NCI-H2196 (cell line): Measurements from ENCODE around the gene DYNLRB1.

Experiments used
- DNase-seq: peaks from one replicate; lab custom pipeline; 2025; ENCODE audit not compliant: unreplicated experiment; lab: John Stamatoyannopoulos, UW

Gene DYNLRB1

GRCh38 chr20:34532756-34533155, 16.5 kb downstream of the DYNLRB1 start:
- no peak for DNase-seq

- DNase-seq = no peak
Measured at GRCh38 chr20:34534391-34535165, 18.4 kb downstream of the DYNLRB1 start.

- DNase-seq = no peak
Measured at GRCh38 chr20:34535301-34535840, 19.1 kb downstream of the DYNLRB1 start.

GRCh38 chr20:34535857-34536256, 19.6 kb downstream of the DYNLRB1 start:
- no peak for DNase-seq

- DNase-seq = peak; percentile 10
Measured at GRCh38 chr20:34536798-34537394, 20.7 kb downstream of the DYNLRB1 start.

GRCh38 chr20:34537651-34538050, 21.4 kb downstream of the DYNLRB1 start:
- no peak for DNase-seq

GRCh38 chr20:34538671-34539123, 22.5 kb downstream of the DYNLRB1 start:
- peak; percentile 57 for DNase-seq

- DNase-seq = no peak
Measured at GRCh38 chr20:34539756-34540155, 23.5 kb downstream of the DYNLRB1 start.

GRCh38 chr20:34540596-34541263, 24.5 kb downstream of the DYNLRB1 start:
- DNase-seq = no peak

GRCh38 chr20:34541264-34541901, 25.2 kb downstream of the DYNLRB1 start:
- no peak for DNase-seq

- DNase-seq = no peak
Measured at GRCh38 chr20:34541917-34542316, 25.7 kb downstream of the DYNLRB1 start.

- DNase-seq = no peak
Measured at GRCh38 chr20:34542439-34542838, 26.2 kb downstream of the DYNLRB1 start.

- no peak for DNase-seq
Measured at GRCh38 chr20:34543463-34544056, 27.3 kb downstream of the DYNLRB1 start.

GRCh38 chr20:34544109-34544796, 28.0 kb downstream of the DYNLRB1 start:
- no peak for DNase-seq

GRCh38 chr20:34546751-34547181, 30.5 kb downstream of the DYNLRB1 start:
- DNase-seq = peak; percentile 46

GRCh38 chr20:34547844-34548613, 31.8 kb downstream of the DYNLRB1 start:
- DNase-seq = no peak

GRCh38 chr20:34549291-34549928, 33.2 kb downstream of the DYNLRB1 start:
- DNase-seq = peak; percentile 62

GRCh38 chr20:34549929-34550305, 33.7 kb downstream of the DYNLRB1 start:
- no peak for DNase-seq

GRCh38 chr20:34552569-34552968, 36.3 kb downstream of the DYNLRB1 start:
- DNase-seq = no peak
